Neuronal stem cell (in vitro differentiated cells): ENCODE data around the gene USP20.
A peak's percentile ranks its signal among the peaks of the same experiment; 100 is the strongest.
"Not testable (repeated sequence)": the region's sequence is repeated elsewhere in the genome, so short reads cannot be mapped to it uniquely, and the experiment has no call there.

Experiments
- DNase-seq: peaks from one replicate; pipeline ENCODE4 v3.0.0-alpha.2; 2013; ENCODE audit warnings: low spot score
- H2AFZ ChIP-seq: one replicate; pipeline ENCODE4 v1.6.1; 2013; ENCODE audit warnings: mild to moderate bottlenecking, low read length, inconsistent platforms
- H2AK5ac ChIP-seq: 2 replicates; pipeline ENCODE4 v1.6.1; 2013; ENCODE audit warnings: low read depth, mild to moderate bottlenecking, inconsistent platforms, low read length, moderate library complexity, mixed read lengths
- H2BK120ac ChIP-seq: 2 replicates; pipeline ENCODE4 v1.6.1; 2013; ENCODE audit warnings: low read depth, mild to moderate bottlenecking, inconsistent platforms, low read length, moderate library complexity, mixed read lengths
- H2BK12ac ChIP-seq: one replicate; pipeline ENCODE4 v1.6.1; 2013; ENCODE audit warnings: low read length, inconsistent platforms
- H2BK15ac ChIP-seq: 2 replicates; pipeline ENCODE4 v1.6.1; 2013; ENCODE audit warnings: mild to moderate bottlenecking, low read length, inconsistent platforms, mixed read lengths
- H2BK5ac ChIP-seq: one replicate; pipeline ENCODE4 v1.6.1; 2013; ENCODE audit warnings: inconsistent platforms, mild to moderate bottlenecking, low read length, moderate library complexity
- H3K14ac ChIP-seq: one replicate; pipeline ENCODE4 v1.6.1; 2013; ENCODE audit warnings: low read length, inconsistent platforms
- H3K18ac ChIP-seq: 2 replicates; pipeline ENCODE4 v1.6.1; 2013; ENCODE audit warnings: low read length, inconsistent platforms
- H3K23ac ChIP-seq: 2 replicates; pipeline ENCODE4 v1.6.1; 2013; ENCODE audit warnings: low read depth, mild to moderate bottlenecking, mixed read lengths, low read length, inconsistent platforms; ENCODE audit not compliant: poor library complexity
- H3K27ac ChIP-seq: replicated peaks from 3 replicates; pipeline ENCODE4 v1.5.1; 2013; ENCODE audit warnings: low read length, inconsistent platforms
- H3K27me3 ChIP-seq, 3 experiments: 2 replicates each; pipeline ENCODE4 v1.6.1; 2013; ENCODE audit warnings: low read length in 3 of 3, mild to moderate bottlenecking in 2 of 3, inconsistent platforms in 1 of 3, low read depth in 1 of 3, mixed read lengths in 1 of 3, moderate library complexity in 1 of 3; ENCODE audit not compliant: control insufficient read depth in 3 of 3, insufficient read depth in 3 of 3
- H3K36me3 ChIP-seq, 2 donors: replicated peaks in 1 of 2; 2 replicates each; pipeline ENCODE4 v1.6.1; 2013; ENCODE audit warnings: low read length in 2 of 2; ENCODE audit not compliant: control insufficient read depth in 2 of 2, insufficient read depth in 2 of 2
- H3K4ac ChIP-seq: 2 replicates; pipeline ENCODE4 v1.6.1; 2013; ENCODE audit warnings: inconsistent platforms, mild to moderate bottlenecking, low read length, moderate library complexity
- H3K4me1 ChIP-seq, 2 donors: 1 replicate in 1 of 2; 2 replicates in 1 of 2; pipeline ENCODE4 v1.6.1; 2013; ENCODE audit warnings: low read length in 2 of 2, low read depth in 1 of 2; ENCODE audit not compliant: control insufficient read depth in 2 of 2, insufficient read depth in 1 of 2
- H3K4me2 ChIP-seq: one replicate; pipeline ENCODE4 v1.6.1; 2013; ENCODE audit warnings: mild to moderate bottlenecking, low read length, inconsistent platforms; ENCODE audit not compliant: insufficient read depth, poor library complexity, severe bottlenecking
- H3K4me3 ChIP-seq, 2 donors: 2 replicates each; pipeline ENCODE4 v1.5.1; 2013; ENCODE audit warnings: low read length in 2 of 2, mild to moderate bottlenecking in 2 of 2, inconsistent platforms in 1 of 2, moderate library complexity in 1 of 2
- H3K79me1 ChIP-seq: one replicate; pipeline ENCODE4 v1.6.1; 2013; ENCODE audit warnings: low read depth, mild to moderate bottlenecking, inconsistent platforms, low read length, moderate library complexity
- H3K9ac ChIP-seq: one replicate; pipeline ENCODE4 v1.6.1; 2013; ENCODE audit warnings: mild to moderate bottlenecking, low read depth, low read length, inconsistent platforms; ENCODE audit not compliant: poor library complexity
- H3K9me3 ChIP-seq, 2 donors: replicated peaks in 1 of 2; 2 replicates each; pipeline versions ENCODE3 to v1.6.1; 2013; ENCODE audit warnings: low read length in 2 of 2, mild to moderate bottlenecking in 2 of 2, inconsistent platforms in 1 of 2, low read depth in 1 of 2, mixed read lengths in 1 of 2, moderate library complexity in 1 of 2; ENCODE audit not compliant: control insufficient read depth in 2 of 2, insufficient read depth in 1 of 2
- H4K8ac ChIP-seq: one replicate; pipeline ENCODE4 v1.6.1; 2013; ENCODE audit warnings: low read depth, mild to moderate bottlenecking, inconsistent platforms, low read length, moderate library complexity
- H4K91ac ChIP-seq: one replicate; pipeline ENCODE4 v1.6.1; 2013; ENCODE audit warnings: low read length, low read depth, mild to moderate bottlenecking, inconsistent platforms; ENCODE audit not compliant: poor library complexity
- WGBS, 2 donors: extraction: QIAGEN DNeasy Blood & Tissue Kit; methylation state at CpG; one replicate each; pipeline ENCODE4 v1.1.7; 2013; ENCODE audit warnings: missing lambda C conversion rate in 2 of 2, mixed read lengths in 1 of 2; ENCODE audit not compliant: insufficient read length in 2 of 2, insufficient replicate concordance in 1 of 2; ENCODE audit errors: extremely low coverage in 2 of 2; 5-methylcytosine and 5-hydroxymethylcytosine counted together

USP20 gene

GRCh38 chr9:129890718-129891299 lies 55.6 kb downstream of the USP20 start:
- not testable (repeated sequence) for H2AFZ ChIP-seq, H3K9ac ChIP-seq, H2BK120ac ChIP-seq, DNase-seq, H3K9me3 ChIP-seq, H3K14ac ChIP-seq, H2BK12ac ChIP-seq, H3K27me3 ChIP-seq, H3K23ac ChIP-seq, H2AK5ac ChIP-seq, H4K8ac ChIP-seq, H2BK5ac ChIP-seq, H3K79me1 ChIP-seq, H3K4me3 ChIP-seq, H3K4ac ChIP-seq, H4K91ac ChIP-seq, H3K18ac ChIP-seq, H2BK15ac ChIP-seq
- H3K27ac ChIP-seq: peak overlapping the region; percentile 19
- peaks cover 11 to 44% of the 10 kb centered on the region in 2 donors for H3K36me3 ChIP-seq
- peak overlapping the region; percentile 23 for H3K4me2 ChIP-seq
- no CpG with 5 or more reads among the region's 14 CpGs for WGBS, 2 donors
- peaks cover 6 to 11% of the 10 kb centered on the region in 2 donors for H3K4me1 ChIP-seq

GRCh38 chr9:129891569-129891968 lies 56.3 kb downstream of the USP20 start:
- no peak for DNase-seq
- H2BK15ac ChIP-seq: no peak overlapping the region
- no peak overlapping the region for H3K23ac ChIP-seq
- no peak overlapping the region for H4K91ac ChIP-seq
- H3K27me3 ChIP-seq: no peaks in the 10 kb centered on the region
- peaks cover 4 to 11% of the 10 kb centered on the region in 2 donors for H3K4me1 ChIP-seq
- H3K79me1 ChIP-seq: no peaks in the 10 kb centered on the region
- no peak overlapping the region for H2BK5ac ChIP-seq
- H2BK120ac ChIP-seq: no peak overlapping the region
- no peak overlapping the region for H3K4me3 ChIP-seq
- H3K9me3 ChIP-seq: peaks cover 0 to 9% of the 10 kb centered on the region in 2 donors
- no peak overlapping the region for H3K4me2 ChIP-seq
- no peak overlapping the region for H3K4ac ChIP-seq
- H4K8ac ChIP-seq: no peak overlapping the region
- no peak overlapping the region for H3K9ac ChIP-seq
- H2AK5ac ChIP-seq: no peak overlapping the region
- no peak overlapping the region for H2AFZ ChIP-seq
- H3K36me3 ChIP-seq: peaks cover 13 to 50% of the 10 kb centered on the region in 2 donors
- no peak overlapping the region for H3K27ac ChIP-seq
- no peak overlapping the region for H3K14ac ChIP-seq
- no peak overlapping the region for H2BK12ac ChIP-seq
- no peak overlapping the region for H3K18ac ChIP-seq
- no CpG with 5 or more reads among the region's 4 CpGs for WGBS, 2 donors

- no peak overlapping the region for H4K8ac ChIP-seq
These were observed 59.0 kb downstream of the USP20 start for GRCh38 chr9:129894120-129894823.

GRCh38 chr9:129895376-129896268 lies 60.4 kb downstream of the USP20 start:
- WGBS, 2 donors: no CpG with 5 or more reads among the region's 17 CpGs
- Histone ChIP-seq H3K79me1 (no peaks in the 10 kb centered on the region), H3K4me1 (peaks cover 0 to 3% of the 10 kb centered on the region in 2 donors), H3K9me3 (no peaks in the 10 kb centered on the region), H2BK15ac (no peak overlapping the region), H4K8ac (no peak overlapping the region), H3K4me2 (no peak overlapping the region), H2BK12ac (no peak overlapping the region), H3K36me3 (peaks cover 24 to 60% of the 10 kb centered on the region in 2 donors), H3K18ac (no peak overlapping the region), H3K4ac (no peak overlapping the region), H3K27me3 (no peaks in the 10 kb centered on the region), H3K27ac (no peak overlapping the region), H3K23ac (no peak overlapping the region), H2BK5ac (no peak overlapping the region), H4K91ac (no peak overlapping the region), H2AFZ (no peak overlapping the region), H3K4me3 (no peak overlapping the region), H2BK120ac (no peak overlapping the region), H2AK5ac (no peak overlapping the region), H3K9ac (no peak overlapping the region), H3K14ac (no peak overlapping the region)
- DNase-seq: no peak

More at GRCh38 chr9:129894120-129894823, 59.0 kb downstream of the USP20 start:
- peaks cover 0 to 5% of the 10 kb centered on the region in 2 donors for H3K9me3 ChIP-seq
- no CpG with 5 or more reads among the region's 9 CpGs for WGBS, 2 donors
- H3K18ac ChIP-seq: no peak overlapping the region
- no peaks in the 10 kb centered on the region for H3K79me1 ChIP-seq
- no peak overlapping the region for H2AK5ac ChIP-seq
- no peak overlapping the region for H2BK12ac ChIP-seq
- H3K23ac ChIP-seq: no peak overlapping the region
- no peak overlapping the region for H2BK5ac ChIP-seq
- no peak overlapping the region for H3K4me3 ChIP-seq
- H3K9ac ChIP-seq: no peak overlapping the region
- no peak overlapping the region for H3K27ac ChIP-seq
- no peak overlapping the region for H2BK15ac ChIP-seq
- H2AFZ ChIP-seq: no peak overlapping the region
- DNase-seq: no peak
- no peak overlapping the region for H2BK120ac ChIP-seq
- H4K91ac ChIP-seq: no peak overlapping the region
- H3K14ac ChIP-seq: no peak overlapping the region
- peaks cover 20 to 55% of the 10 kb centered on the region in 2 donors for H3K36me3 ChIP-seq
- H3K4ac ChIP-seq: no peak overlapping the region
- no peak overlapping the region for H3K4me2 ChIP-seq
- peaks cover 4 to 7% of the 10 kb centered on the region in 2 donors for H3K4me1 ChIP-seq
- H3K27me3 ChIP-seq: no peaks in the 10 kb centered on the region
